Activated naive CD4-positive, alpha-beta T cell treated with anti-CD3 and anti-CD28 coated beads, Interleukin-2, amount 50 U/mL, for 24 hours (primary cell): ENCODE measurements around the gene ZFAND3.

Experiments used
- H3K27ac Mint-ChIP-seq: one replicate; pipeline ENCODE4 v1.8.0; 2021; ENCODE audit warnings: mild to moderate bottlenecking, mixed read lengths
- H3K27me3 Mint-ChIP-seq: one replicate; pipeline ENCODE4 v1.8.0; 2021; ENCODE audit warnings: mixed read lengths
- H3K36me3 Mint-ChIP-seq: one replicate; pipeline ENCODE4 v1.8.0; 2021; ENCODE audit warnings: mixed read lengths
- H3K4me1 Mint-ChIP-seq: one replicate; pipeline ENCODE4 v1.8.0; 2021; ENCODE audit warnings: mixed read lengths
- H3K4me3 Mint-ChIP-seq: one replicate; pipeline ENCODE4 v1.8.0; 2021; ENCODE audit warnings: mild to moderate bottlenecking, mixed read lengths
- H3K9me3 Mint-ChIP-seq: one replicate; pipeline ENCODE4 v1.8.0; 2021; ENCODE audit warnings: mixed read lengths

The ZFAND3 gene

DNA sequence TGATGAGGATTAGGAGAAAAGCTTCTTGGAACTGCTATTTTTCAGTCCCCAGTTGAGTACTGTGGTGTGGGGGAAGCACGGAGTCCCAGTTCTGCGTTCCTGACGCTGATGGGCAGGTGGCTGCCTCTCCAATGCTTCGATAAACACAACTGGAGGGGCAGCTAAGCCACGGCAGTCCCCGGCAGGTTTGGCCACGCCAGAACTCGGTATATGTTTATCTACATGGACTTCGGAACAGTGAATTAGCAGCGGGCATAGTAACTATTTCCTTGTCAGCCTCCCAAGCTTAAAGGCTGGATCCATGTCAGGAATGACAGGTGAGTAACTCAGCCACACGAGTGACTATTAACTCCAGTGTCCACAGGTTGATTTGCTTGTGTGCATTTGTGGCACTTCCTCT is 354.4 kb downstream of the ZFAND3 start:
- no peaks in the 10 kb centered on the region for H3K9me3 Mint-ChIP-seq
- H3K4me1 Mint-ChIP-seq: peaks cover 4% of the 10 kb centered on the region
- H3K27ac Mint-ChIP-seq: peak overlapping the region; percentile 19
- H3K36me3 Mint-ChIP-seq: peaks cover 2% of the 10 kb centered on the region
- no peak overlapping the region for H3K4me3 Mint-ChIP-seq
- H3K27me3 Mint-ChIP-seq: no peaks in the 10 kb centered on the region

DNA sequence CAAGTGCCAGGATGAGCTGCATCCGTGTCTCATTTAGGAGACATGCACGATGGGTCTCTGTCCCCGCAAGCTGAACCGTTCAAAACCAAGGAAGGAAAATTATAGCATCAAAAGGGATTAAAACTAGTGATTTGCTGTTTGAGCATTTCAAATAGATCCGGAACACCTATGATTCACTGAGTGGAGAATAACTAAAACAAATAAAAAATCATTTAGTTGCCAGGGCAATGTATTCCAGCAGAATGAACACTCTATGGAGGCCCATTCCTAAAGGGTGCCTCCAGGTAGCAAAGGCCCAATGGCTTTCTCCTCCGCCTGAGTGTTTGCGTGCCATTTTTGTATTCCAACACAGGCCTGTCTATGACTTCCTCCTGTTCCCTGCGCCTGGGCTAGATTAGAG is 354.8 kb downstream of the ZFAND3 start:
- Mint-ChIP-seq H3K27me3 (no peaks in the 10 kb centered on the region), H3K9me3 (no peaks in the 10 kb centered on the region), H3K4me3 (no peak overlapping the region), H3K36me3 (peaks cover 2% of the 10 kb centered on the region), H3K27ac (peak overlapping the region; percentile 19), H3K4me1 (peaks cover 4% of the 10 kb centered on the region)

DNA sequence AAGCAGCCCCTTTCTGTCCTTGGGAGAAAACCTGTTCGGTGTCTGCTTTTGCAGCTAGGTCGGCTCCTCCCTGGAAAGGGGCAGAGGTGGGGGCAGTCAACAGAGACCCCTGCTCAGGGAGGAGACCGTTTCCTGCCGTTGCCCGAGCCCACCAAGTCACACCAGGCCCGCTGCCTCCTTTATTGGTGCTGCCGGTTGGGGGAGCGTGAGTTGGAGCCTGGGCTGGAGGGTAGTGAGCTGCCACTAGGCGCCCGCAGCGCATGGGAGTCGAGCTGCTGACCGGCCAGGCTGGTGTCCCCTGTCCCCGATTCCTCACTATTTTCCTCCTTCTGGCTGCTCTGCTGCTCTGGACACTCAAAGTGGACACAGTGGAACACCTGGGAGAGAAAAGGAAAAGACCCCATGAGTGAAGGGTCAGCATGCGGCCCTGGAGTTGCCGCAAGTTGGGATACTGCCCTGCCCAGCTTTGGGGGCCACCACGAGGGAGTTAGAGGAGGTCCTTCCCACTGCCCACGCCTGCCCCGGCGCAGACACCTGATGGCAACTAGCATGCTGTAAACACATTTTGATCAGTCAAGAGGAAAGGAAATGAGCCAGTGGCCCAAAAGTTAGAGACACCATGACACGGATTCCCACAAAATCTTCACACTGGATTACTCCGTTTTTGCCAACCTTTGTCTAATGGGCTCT is 355.4 kb downstream of the ZFAND3 start:
- Mint-ChIP-seq H3K9me3 (no peaks in the 10 kb centered on the region), H3K27me3 (no peaks in the 10 kb centered on the region), H3K36me3 (peaks cover 2% of the 10 kb centered on the region), H3K27ac (no peak overlapping the region), H3K4me3 (no peak overlapping the region), H3K4me1 (peaks cover 4% of the 10 kb centered on the region)

DNA sequence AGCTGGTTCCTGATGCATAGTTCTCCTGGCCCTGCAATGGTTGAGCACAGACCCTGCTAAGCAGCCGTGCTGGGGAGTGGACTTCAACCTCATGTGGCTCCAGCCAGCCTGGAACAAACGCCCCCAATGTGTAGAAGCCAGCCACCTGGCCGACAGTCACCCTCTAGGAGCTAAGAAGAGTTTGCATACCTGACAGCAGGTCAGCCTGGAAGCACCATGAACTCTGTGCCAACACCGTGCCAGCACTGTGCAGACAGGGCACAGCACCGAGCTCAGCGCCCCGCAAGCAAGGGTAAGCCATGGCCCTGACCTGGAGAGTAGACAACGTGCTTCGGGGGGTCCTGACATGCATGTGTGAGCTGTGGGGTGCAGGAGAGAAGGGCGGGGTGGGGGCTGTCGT is 356.3 kb downstream of the ZFAND3 start:
- peaks cover 9% of the 10 kb centered on the region for H3K4me1 Mint-ChIP-seq
- H3K27me3 Mint-ChIP-seq: no peaks in the 10 kb centered on the region
- H3K36me3 Mint-ChIP-seq: peaks cover 2% of the 10 kb centered on the region
- H3K27ac Mint-ChIP-seq: no peak overlapping the region
- H3K9me3 Mint-ChIP-seq: no peaks in the 10 kb centered on the region
- H3K4me3 Mint-ChIP-seq: no peak overlapping the region

DNA sequence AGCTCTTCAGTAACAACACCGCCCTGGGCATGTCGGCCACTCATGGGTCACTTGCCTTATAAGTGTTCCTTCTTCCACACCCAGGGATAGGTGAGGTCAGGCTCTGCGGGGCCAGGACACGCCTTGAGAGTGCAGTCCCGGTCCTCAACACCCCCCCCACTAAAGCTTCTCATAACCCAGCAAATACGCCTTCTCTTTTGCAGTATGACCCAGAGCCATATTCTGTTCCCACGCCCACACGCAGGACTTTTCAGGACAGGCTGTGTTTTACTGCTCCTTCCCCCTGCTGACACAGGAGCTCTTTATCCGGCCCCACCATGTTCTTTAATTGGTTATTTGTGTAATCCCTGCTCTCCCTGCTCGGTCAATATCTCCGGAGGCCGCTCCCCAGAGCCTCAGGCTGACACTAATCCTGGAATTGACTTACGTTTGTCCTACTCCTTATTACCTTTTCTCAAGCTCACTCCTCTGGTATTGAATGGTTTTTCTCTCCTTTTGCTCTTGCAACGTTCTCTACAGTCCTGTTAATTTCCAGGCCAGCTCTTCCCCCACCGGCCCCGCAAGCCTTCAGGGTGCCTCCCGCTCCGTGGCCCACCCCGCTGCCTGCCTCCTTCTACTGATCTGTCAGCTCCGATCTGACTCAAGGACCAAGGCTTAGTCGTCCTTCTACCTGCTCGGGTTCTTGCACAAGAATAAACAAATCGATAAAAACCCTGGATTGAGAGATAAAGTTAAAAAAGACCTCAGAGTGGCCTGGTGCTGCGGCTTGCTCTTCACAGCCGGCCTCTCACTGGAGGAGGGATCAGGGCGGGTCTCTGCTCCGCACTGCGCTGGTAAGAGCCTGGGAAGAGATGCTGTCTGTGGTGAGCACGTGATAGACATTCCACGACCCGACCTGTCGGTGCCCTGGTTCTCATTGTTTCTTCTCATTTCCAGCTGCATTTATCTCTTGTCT is 357.5 kb downstream of the ZFAND3 start:
- peaks cover 2% of the 10 kb centered on the region for H3K36me3 Mint-ChIP-seq
- H3K27ac Mint-ChIP-seq: no peak overlapping the region
- H3K4me3 Mint-ChIP-seq: no peak overlapping the region
- H3K4me1 Mint-ChIP-seq: peaks cover 9% of the 10 kb centered on the region
- no peaks in the 10 kb centered on the region for H3K27me3 Mint-ChIP-seq
- no peaks in the 10 kb centered on the region for H3K9me3 Mint-ChIP-seq

DNA sequence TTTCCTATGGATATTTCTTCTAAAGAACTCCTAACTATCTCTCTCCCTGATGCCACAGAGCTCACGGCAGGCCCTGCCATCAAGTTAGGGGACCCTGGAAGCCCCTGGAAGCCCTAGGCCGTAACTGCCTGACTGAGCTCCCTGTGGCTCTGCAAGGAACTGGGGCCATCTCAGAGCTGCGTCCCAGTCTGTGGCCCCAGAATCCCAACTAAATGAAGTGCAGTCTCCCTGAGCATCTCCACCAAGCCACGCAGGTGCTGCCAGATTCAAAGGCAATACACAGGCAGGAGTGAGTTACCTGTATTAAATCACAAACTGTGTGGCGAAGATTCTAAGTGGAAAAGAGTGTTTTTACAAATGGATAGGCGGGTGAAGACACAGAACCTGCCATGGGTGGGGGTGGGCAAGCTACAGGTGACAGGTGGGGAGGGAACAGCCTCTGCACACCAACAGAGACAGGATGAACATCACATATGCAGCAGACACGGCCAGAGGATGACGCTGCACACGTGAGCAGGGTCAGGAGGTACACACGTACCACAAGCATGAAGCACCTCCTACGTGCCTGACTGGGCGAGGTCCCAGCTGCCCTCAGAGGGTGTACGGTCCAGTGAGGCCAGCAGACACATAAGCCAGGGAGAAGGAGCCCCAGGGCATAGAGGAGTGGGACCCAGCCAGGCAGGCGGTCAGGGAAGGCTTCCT is 358.5 kb downstream of the ZFAND3 start:
- peaks cover 2% of the 10 kb centered on the region for H3K36me3 Mint-ChIP-seq
- no peaks in the 10 kb centered on the region for H3K27me3 Mint-ChIP-seq
- H3K27ac Mint-ChIP-seq: no peak overlapping the region
- H3K4me1 Mint-ChIP-seq: peaks cover 9% of the 10 kb centered on the region
- H3K9me3 Mint-ChIP-seq: no peaks in the 10 kb centered on the region
- no peak overlapping the region for H3K4me3 Mint-ChIP-seq

DNA sequence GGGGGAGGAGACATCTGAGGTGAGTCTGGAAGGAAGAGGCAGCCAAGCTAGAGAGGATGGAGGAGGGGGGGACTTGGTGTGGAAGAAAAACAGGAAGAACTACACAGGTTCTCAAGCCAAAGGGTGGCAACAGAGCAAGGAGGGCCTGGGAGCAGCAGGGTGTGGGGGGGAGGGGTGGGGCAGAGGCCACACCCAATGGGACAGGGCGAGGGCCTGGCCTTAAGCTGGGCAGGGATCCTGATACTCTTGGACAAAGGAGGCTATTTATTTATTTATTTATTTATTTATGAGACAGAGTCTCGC is 359.0 kb downstream of the ZFAND3 start:
- peaks cover 4% of the 10 kb centered on the region for H3K36me3 Mint-ChIP-seq
- no peak overlapping the region for H3K4me3 Mint-ChIP-seq
- no peaks in the 10 kb centered on the region for H3K27me3 Mint-ChIP-seq
- H3K27ac Mint-ChIP-seq: no peak overlapping the region
- H3K4me1 Mint-ChIP-seq: peaks cover 6% of the 10 kb centered on the region
- H3K9me3 Mint-ChIP-seq: no peaks in the 10 kb centered on the region

DNA sequence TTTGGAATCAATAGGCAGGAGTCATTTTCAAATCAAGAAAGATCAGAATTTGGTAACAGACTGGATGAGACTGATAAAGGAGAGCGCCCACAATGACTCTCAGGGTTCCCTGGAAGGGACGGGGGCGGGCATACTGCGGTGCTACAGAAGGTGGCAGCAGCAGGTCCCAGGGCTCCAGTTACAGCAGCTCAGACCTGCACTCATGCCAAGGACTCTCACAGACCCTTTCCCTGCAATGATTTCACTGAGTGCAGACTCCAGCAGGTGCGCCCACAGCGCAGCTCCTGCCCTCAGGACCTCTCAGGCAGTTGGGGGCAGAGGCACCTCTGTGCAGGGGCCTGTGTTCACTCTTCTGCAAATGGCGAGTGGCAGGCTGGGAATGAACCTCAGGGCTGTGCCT is 359.8 kb downstream of the ZFAND3 start:
- Mint-ChIP-seq H3K27ac (no peak overlapping the region), H3K4me1 (peaks cover 5% of the 10 kb centered on the region), H3K36me3 (peaks cover 4% of the 10 kb centered on the region), H3K27me3 (no peaks in the 10 kb centered on the region), H3K9me3 (no peaks in the 10 kb centered on the region), H3K4me3 (no peak overlapping the region)

DNA sequence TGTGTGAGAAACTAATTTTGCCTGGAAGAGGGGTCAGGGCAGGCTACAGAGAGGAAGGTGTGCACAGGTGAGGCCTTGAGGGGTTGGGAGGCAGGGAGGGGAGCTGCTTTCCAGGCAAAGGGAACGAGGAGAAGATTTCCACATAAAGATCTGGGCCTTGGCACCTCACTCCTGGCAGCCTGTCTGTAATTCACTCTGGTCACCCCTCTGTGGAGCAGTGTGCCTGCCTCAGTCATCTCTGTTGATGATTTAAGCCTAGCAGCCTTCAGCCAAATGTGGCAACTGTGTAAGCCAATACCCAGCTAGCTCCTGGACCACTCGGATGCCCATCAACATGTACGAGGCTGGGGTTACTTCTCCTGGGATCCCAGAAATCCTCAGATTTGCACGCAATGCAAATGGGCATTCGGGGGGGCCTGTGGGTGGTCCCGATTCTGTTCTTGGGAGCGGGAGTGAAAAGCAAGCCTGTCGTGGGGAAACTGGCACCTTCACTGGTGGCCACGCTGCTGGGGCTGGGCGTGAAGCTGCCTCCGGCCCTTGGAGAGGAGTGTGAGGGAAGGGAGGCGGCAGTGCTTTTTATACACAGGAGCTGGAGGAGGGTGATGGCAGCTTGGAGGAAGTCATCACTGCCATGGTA is 360.4 kb downstream of the ZFAND3 start:
- Mint-ChIP-seq H3K4me3 (no peak overlapping the region), H3K4me1 (peaks cover 5% of the 10 kb centered on the region), H3K27ac (no peak overlapping the region), H3K36me3 (peaks cover 4% of the 10 kb centered on the region), H3K27me3 (no peaks in the 10 kb centered on the region), H3K9me3 (no peaks in the 10 kb centered on the region)

DNA sequence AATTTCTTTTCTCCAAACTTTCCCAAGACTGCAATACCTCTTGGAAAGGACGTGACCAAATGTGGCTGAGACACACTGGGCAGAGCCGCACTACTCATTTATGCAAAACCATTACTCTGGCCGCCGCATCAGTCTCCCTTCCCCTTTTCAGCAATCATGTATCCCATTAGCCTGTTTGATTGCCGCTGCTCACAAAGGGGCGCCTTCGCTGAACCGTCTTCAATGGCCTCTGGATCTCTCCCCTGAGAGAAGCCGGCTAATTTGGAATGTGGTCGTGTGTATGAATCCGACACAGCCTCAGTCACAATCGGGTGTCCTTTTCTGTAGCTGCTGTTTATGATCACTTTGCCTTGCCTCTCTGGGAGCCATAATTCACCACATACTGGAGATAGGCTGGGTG is 361.1 kb downstream of the ZFAND3 start:
- H3K4me1 Mint-ChIP-seq: peaks cover 5% of the 10 kb centered on the region

DNA sequence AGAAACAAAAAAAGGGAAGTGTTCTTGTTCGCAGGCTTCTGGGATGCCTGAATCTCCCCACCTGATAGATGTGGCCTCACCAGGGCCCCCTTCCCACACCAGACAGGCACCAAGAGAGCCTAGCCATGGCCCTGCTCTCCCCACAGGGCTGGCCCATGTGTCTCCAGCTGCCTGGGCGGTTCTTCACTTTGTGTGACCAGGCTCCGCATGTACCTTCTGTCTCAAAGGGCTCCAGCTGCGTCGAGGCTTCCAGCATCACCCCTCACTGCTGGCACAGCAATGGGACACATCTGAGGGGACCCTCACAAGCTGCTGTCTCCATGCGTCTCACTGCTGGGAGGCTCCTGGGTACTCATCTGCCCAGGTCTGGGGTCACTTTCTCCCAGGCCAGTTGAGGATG is 362.9 kb downstream of the ZFAND3 start:
- Mint-ChIP-seq H3K4me1 (peaks cover 5% of the 10 kb centered on the region), H3K36me3 (peaks cover 7% of the 10 kb centered on the region), H3K27ac (no peak overlapping the region), H3K27me3 (no peaks in the 10 kb centered on the region), H3K4me3 (no peak overlapping the region), H3K9me3 (no peaks in the 10 kb centered on the region)

More for the DNA sequence above, 361.1 kb downstream of the ZFAND3 start:
- no peaks in the 10 kb centered on the region for H3K27me3 Mint-ChIP-seq
- H3K9me3 Mint-ChIP-seq: no peaks in the 10 kb centered on the region
- H3K4me3 Mint-ChIP-seq: no peak overlapping the region
- H3K36me3 Mint-ChIP-seq: peaks cover 3% of the 10 kb centered on the region
- H3K27ac Mint-ChIP-seq: no peak overlapping the region

DNA sequence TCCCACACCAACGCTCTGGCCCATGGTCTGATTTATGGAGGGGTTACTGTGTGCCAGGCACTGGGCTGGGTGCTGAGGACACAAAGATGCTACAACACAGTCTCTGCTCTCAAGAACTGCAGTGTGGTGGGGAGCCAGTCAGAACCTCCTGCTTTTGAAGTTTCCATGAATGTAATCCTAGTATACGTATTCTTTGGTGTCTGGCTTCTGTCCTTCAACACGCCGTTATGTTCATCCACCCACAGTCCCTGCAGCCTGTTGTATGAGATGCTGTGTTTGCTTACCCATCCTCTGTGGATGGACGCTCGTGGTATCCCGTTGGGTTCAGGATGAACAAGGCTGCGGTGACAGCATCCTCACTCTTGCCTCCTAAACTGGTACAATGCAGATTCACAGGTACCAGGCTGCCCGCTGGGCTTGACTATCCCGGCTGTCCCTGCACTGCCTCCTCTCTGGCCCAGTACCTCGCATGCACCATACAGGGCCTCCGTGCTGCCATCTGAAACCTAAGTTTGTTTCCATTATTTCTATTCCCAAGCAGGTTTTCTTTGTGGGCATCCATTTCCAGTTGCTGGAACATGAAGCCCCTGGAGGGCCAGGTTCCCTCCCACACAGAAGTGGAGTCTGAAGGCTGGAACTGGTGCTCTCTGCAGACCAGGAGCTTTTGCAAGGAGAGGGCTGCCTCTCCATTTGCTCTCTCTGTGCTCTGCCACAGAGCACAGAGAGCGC is 364.5 kb downstream of the ZFAND3 start:
- Mint-ChIP-seq H3K27ac (no peak overlapping the region), H3K27me3 (no peaks in the 10 kb centered on the region), H3K4me1 (peaks cover 5% of the 10 kb centered on the region), H3K36me3 (peaks cover 7% of the 10 kb centered on the region), H3K9me3 (no peaks in the 10 kb centered on the region), H3K4me3 (no peak overlapping the region)

DNA sequence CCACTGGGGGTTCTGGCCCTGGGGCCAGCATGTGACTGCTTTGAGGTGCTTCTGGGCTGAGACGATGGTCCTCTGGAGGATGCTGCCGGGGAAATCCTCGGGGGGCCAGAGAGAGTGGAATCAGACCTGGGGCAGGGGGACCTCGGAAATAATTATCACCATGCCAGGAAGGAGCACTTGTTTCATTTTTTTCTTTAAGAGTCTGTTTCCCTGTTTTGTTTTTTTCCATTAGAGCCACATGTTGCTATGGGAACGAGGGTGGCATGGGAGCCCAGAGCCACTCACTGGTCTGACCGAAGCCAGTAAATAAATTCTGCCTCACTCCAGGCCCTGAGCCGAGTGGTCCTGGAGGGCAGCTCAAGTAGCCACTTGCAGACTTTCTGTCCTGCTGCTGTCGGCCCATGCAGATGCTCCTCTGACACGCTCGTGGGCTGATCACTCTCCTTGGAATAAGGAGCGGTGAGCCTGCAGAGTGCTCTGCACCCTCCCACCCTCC is 365.1 kb downstream of the ZFAND3 start:
- no peaks in the 10 kb centered on the region for H3K27me3 Mint-ChIP-seq
- H3K4me3 Mint-ChIP-seq: no peak overlapping the region
- H3K4me1 Mint-ChIP-seq: peaks cover 5% of the 10 kb centered on the region
- H3K27ac Mint-ChIP-seq: no peak overlapping the region
- H3K36me3 Mint-ChIP-seq: peaks cover 7% of the 10 kb centered on the region
- no peaks in the 10 kb centered on the region for H3K9me3 Mint-ChIP-seq

DNA sequence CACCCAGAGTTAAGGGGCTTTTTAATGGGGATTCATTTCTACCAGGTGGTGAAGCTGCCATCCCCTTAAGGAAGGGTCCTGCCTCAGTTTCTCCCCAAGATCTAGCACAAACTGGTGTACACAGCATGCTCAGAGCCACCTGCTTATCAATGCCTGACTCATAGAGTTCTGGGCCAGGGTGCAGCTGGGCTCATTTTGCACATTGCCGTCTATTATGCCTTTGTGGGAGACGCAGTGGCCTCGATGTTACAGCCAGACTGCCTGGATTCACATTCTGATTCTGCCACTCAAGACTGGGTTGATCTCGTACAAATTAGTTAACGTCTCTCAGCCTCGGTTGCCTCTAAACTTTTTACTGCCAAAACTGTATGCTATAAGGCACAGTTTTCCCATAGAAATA is 365.7 kb downstream of the ZFAND3 start:
- H3K27ac Mint-ChIP-seq: no peak overlapping the region
- no peaks in the 10 kb centered on the region for H3K27me3 Mint-ChIP-seq
- H3K4me3 Mint-ChIP-seq: no peak overlapping the region
- H3K9me3 Mint-ChIP-seq: no peaks in the 10 kb centered on the region
- peaks cover 5% of the 10 kb centered on the region for H3K4me1 Mint-ChIP-seq
- peaks cover 7% of the 10 kb centered on the region for H3K36me3 Mint-ChIP-seq

DNA sequence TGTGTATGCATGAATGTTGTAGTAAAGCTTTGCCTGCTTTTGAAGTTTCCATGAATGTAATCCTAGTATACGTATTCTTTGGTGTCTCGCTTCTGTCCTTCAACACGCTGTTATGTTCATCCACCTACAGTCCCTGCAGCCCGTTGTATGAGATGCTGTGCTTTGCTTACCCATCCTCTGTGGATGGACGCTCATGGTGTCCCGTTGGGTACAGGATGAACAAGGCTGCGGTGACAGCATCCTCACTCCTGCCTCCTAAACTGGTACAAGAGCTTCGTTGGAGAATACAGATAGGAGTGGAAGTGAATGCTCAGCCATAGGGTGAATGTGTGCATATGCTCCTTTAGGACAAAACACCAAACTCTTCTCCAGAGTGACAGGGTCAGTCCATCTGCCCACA is 366.2 kb downstream of the ZFAND3 start:
- Mint-ChIP-seq H3K4me3 (no peak overlapping the region), H3K4me1 (peaks cover under 1% of the 10 kb centered on the region), H3K27ac (no peak overlapping the region)

More for the DNA sequence above, 366.2 kb downstream of the ZFAND3 start:
- Mint-ChIP-seq H3K36me3 (peaks cover 7% of the 10 kb centered on the region), H3K9me3 (no peaks in the 10 kb centered on the region), H3K27me3 (no peaks in the 10 kb centered on the region)
